Aorta (tissue), 5 donors: Measurements from ENCODE around the gene KLHL34. TPM values are rescaled to one million over a fixed set of nuclear protein-coding genes. Genes with fewer than 3 reads are reported as not detected.
A peak's percentile ranks its signal among the peaks of the same experiment; 100 is the strongest.

Experiments
- ATAC-seq: fragments of 200-7000 bp; cut with Tn5 transposase; one replicate; pipeline ENCODE4 v1.9.1; 2022; ENCODE audit warnings: moderate library complexity; ENCODE audit not compliant: low FRiP score
- DNase-seq, 2 donors: peaks; one replicate each; pipeline ENCODE4 v3.0.0-alpha.2; 2020
- H3K27ac ChIP-seq, 2 donors: one replicate each; pipeline ENCODE4 v1.5.1; 2013; ENCODE audit warnings: low read length in 2 of 2, mild to moderate bottlenecking in 2 of 2, moderate library complexity in 2 of 2, control low read depth in 1 of 2, inconsistent platforms in 1 of 2, low read depth in 1 of 2
- H3K27me3 ChIP-seq, 2 donors: one replicate each; pipeline ENCODE4 v1.6.1; 2013; ENCODE audit warnings: control low read depth in 1 of 2, low read length in 1 of 2, mild to moderate bottlenecking in 1 of 2, moderate library complexity in 1 of 2; ENCODE audit not compliant: insufficient read depth in 2 of 2, control insufficient read depth in 1 of 2
- H3K36me3 ChIP-seq, 2 donors: one replicate each; pipeline ENCODE4 v1.6.1; 2013; ENCODE audit warnings: control low read depth in 1 of 2, low read length in 1 of 2, mild to moderate bottlenecking in 1 of 2; ENCODE audit not compliant: insufficient read depth in 2 of 2, control insufficient read depth in 1 of 2
- H3K4me1 ChIP-seq, 2 donors: one replicate each; pipeline ENCODE4 v1.6.1; 2013; ENCODE audit warnings: low read length in 2 of 2, control low read depth in 1 of 2, mild to moderate bottlenecking in 1 of 2, moderate library complexity in 1 of 2; ENCODE audit not compliant: insufficient read depth in 2 of 2, control insufficient read depth in 1 of 2
- H3K4me3 ChIP-seq, 2 donors: one replicate each; pipeline ENCODE4 v1.5.1; 2013; ENCODE audit warnings: low read length in 2 of 2, control low read depth in 1 of 2, mild to moderate bottlenecking in 1 of 2
- H3K9me3 ChIP-seq: one replicate; pipeline ENCODE4 v1.6.1; 2013; ENCODE audit warnings: mild to moderate bottlenecking, low read length; ENCODE audit not compliant: control insufficient read depth
- WGBS, 2 donors: extraction: QIAGEN DNeasy Blood & Tissue Kit; methylation state at CpG; one replicate each; pipeline ENCODE4 v1.1.7; 2013; 5-methylcytosine and 5-hydroxymethylcytosine counted together
- intact Hi-C, 2 donors: fragments of 100-400 bp; cut with DNase I; formaldehyde crosslinking; loops; one replicate each; pipeline versions ENCODE4 v1.14.2 to v1.15.0; 2022
- polyA plus RNA-seq, 2 donors: library from polyadenylated mRNA; stranded (reverse); fragments of 200-250 nt; gene quantifications; one replicate each; pipeline ENCODE4 v1.2.3, GENCODE V29; 2013
- total RNA-seq, 2 donors: library from RNA; stranded (reverse); fragmentation: NEBNext Ultra II Directional; extraction: Animal tissue kit (Norgen Biotek cat#: 25700); gene quantifications; one replicate each; pipeline ENCODE4 v1.2.1, GENCODE V29; 2021
- donor health status: healthy with polysubstance abuse.
- donor health status: Bipolar disorder and iron deficiency.
- donor health status: DM: no; HTN: no; CAD: no.
- donor health status: DM: no; HTN: no; CAD: no.
- donor health status: DM: yes; HTN: yes; CAD: no.

Gene KLHL34
- total and polyA plus RNA-seq, 4 donors, result 0.63 TPM; not detected in 3

- Histone ChIP-seq H3K27ac (no peak overlapping the region), H3K4me1 (no peaks in the 10 kb centered on the region), H3K36me3 (no peaks in the 10 kb centered on the region), H3K9me3 (no peaks in the 10 kb centered on the region), H3K4me3 (no peak overlapping the region), H3K27me3 (no peaks in the 10 kb centered on the region)
- WGBS, 2 donors, result 6 to 47% methylated on average over 2 of the region's 2 CpGs
- intact Hi-C loops, result no loop called here
- ATAC-seq (no peak), DNase-seq (no peak)
These were observed 26.1 kb downstream of the KLHL34 start for GRCh38 chrX:21632027-21632426.

- Histone ChIP-seq H3K4me1 (no peaks in the 10 kb centered on the region), H3K36me3 (no peaks in the 10 kb centered on the region), H3K4me3 (no peak overlapping the region), H3K27me3 (no peaks in the 10 kb centered on the region), H3K27ac (no peak overlapping the region), H3K9me3 (no peaks in the 10 kb centered on the region)
- intact Hi-C loops, result no loop called here
- DNase-seq (no peak), ATAC-seq (no peak)
These were observed 34.2 kb downstream of the KLHL34 start for GRCh38 chrX:21623778-21624501.

GRCh38 chrX:21620234-21620633 is 37.9 kb downstream of the KLHL34 start:
- Histone ChIP-seq H3K4me3 (no peak overlapping the region), H3K27ac (no peak overlapping the region), H3K27me3 (no peaks in the 10 kb centered on the region), H3K36me3 (no peaks in the 10 kb centered on the region), H3K9me3 (no peaks in the 10 kb centered on the region), H3K4me1 (no peaks in the 10 kb centered on the region)
- no peak for ATAC-seq
- no peak for DNase-seq
- WGBS, 2 donors, result 80 to 98% methylated on average over 2 of the region's 2 CpGs
- intact Hi-C loops, result no loop called here

- no peak for ATAC-seq
- WGBS, 2 donors, result 21 to 57% methylated on average over 1 of the region's 1 CpG
- H3K9me3 ChIP-seq, result no peaks in the 10 kb centered on the region
- H3K4me1 ChIP-seq, result no peaks in the 10 kb centered on the region
- H3K27ac ChIP-seq, result no peak overlapping the region
- no peaks in the 10 kb centered on the region for H3K27me3 ChIP-seq
- no peak overlapping the region for H3K4me3 ChIP-seq
- no peaks in the 10 kb centered on the region for H3K36me3 ChIP-seq
- no peak for DNase-seq
- intact Hi-C loops, result no loop called here
These were observed 41.7 kb downstream of the KLHL34 start for GRCh38 chrX:21616386-21616785.

GRCh38 chrX:21612154-21612553 is 46.0 kb downstream of the KLHL34 start:
- peak overlapping the region in 1 of 2 donors; percentile 64 for H3K27ac ChIP-seq
- H3K4me1 ChIP-seq, result no peaks in the 10 kb centered on the region
- DNase-seq (no peak), ATAC-seq (peak; percentile 39)
- intact Hi-C loops, result no loop called here
- H3K9me3 ChIP-seq, result no peaks in the 10 kb centered on the region
- H3K36me3 ChIP-seq, result no peaks in the 10 kb centered on the region
- WGBS, 2 donors, result 12 to 14% methylated on average over 5 of the region's 5 CpGs
- no peaks in the 10 kb centered on the region for H3K27me3 ChIP-seq
- no peak overlapping the region for H3K4me3 ChIP-seq

- H3K9me3 ChIP-seq, result no peaks in the 10 kb centered on the region
- H3K27me3 ChIP-seq, result no peaks in the 10 kb centered on the region
- WGBS, 2 donors, result 98 to 100% methylated on average over 1 of the region's 1 CpG
These were observed 48.0 kb downstream of the KLHL34 start for GRCh38 chrX:21610168-21610567.

GRCh38 chrX:21606002-21606401 is 52.1 kb downstream of the KLHL34 start:
- no peaks in the 10 kb centered on the region for H3K36me3 ChIP-seq
- ATAC-seq, result no peak

More at GRCh38 chrX:21610168-21610567, 48.0 kb downstream of the KLHL34 start:
- intact Hi-C loops, result no loop called here
- ATAC-seq, result no peak
- H3K4me3 ChIP-seq, result no peak overlapping the region
- no peaks in the 10 kb centered on the region for H3K4me1 ChIP-seq
- H3K36me3 ChIP-seq, result no peaks in the 10 kb centered on the region
- H3K27ac ChIP-seq, result no peak overlapping the region
- no peak for DNase-seq

More at GRCh38 chrX:21606002-21606401, 52.1 kb downstream of the KLHL34 start:
- Histone ChIP-seq H3K4me3 (no peak overlapping the region), H3K4me1 (no peaks in the 10 kb centered on the region), H3K27ac (no peak overlapping the region), H3K27me3 (no peaks in the 10 kb centered on the region), H3K9me3 (no peaks in the 10 kb centered on the region)
- intact Hi-C loops, result no loop called here
- no peak for DNase-seq

Other genes with a start within 250 kb of the KLHL34 start
- gene SMPX, start 99.8 kb upstream of the KLHL34 start, total RNA-seq, result 1 to 10 TPM in 1 of 2 donors, under 1 TPM in 1; 0.81 to 1.0 TPM
- 10 to 100 TPM in 1 of 2 donors, under 1 TPM in 1; 0.51 to 16.4 TPM for gene SMPX, start 99.8 kb upstream of the KLHL34 start, polyA plus RNA-seq
- gene MBTPS2, start 181.3 kb upstream of the KLHL34 start, total RNA-seq, result 10 to 100 TPM; 13.5 to 14.6 TPM
- gene MBTPS2, start 181.3 kb upstream of the KLHL34 start, polyA plus RNA-seq, result 1 to 10 TPM; 3.4 to 6.8 TPM
- 1 to 10 TPM; 2.2 to 2.9 TPM for gene YY2, start 197.7 kb upstream of the KLHL34 start, total RNA-seq
- gene YY2, start 197.7 kb upstream of the KLHL34 start, polyA plus RNA-seq, result 1 to 10 TPM in 1 of 2 donors, not detected in 1; 1.4 TPM